COLO668 (cell line): ENCODE measurements around the gene KSR2.

ENCODE experiments used
- DNase-seq: peaks from one replicate; lab custom pipeline; 2025; ENCODE audit not compliant: unreplicated experiment; lab: John Stamatoyannopoulos, UW

KSR2 gene

GRCh38 chr12:117968151-117968789 lies 520 bp downstream of the KSR2 start:
- peak; percentile 17 for DNase-seq

DNA sequence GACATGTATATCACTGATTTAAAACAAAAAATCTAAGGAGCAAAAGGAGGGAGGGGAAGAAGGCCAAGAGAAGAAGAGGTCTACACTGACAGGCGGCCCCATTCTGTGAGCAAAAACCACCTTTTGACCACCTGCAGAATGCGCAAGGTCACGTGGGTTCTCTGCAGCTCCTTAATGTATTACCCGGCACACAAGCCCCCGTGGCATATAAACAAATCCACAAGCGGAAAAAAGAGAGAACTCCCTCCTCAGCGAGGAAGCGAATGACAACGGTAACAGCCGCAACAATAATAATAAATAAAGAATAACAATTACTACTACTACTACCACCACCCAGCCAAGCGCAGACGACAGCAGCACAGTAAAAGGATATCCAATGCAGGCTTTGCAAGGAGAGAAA lies 1.3 kb downstream of the KSR2 start:
- DNase-seq: peak; percentile 48

DNA sequence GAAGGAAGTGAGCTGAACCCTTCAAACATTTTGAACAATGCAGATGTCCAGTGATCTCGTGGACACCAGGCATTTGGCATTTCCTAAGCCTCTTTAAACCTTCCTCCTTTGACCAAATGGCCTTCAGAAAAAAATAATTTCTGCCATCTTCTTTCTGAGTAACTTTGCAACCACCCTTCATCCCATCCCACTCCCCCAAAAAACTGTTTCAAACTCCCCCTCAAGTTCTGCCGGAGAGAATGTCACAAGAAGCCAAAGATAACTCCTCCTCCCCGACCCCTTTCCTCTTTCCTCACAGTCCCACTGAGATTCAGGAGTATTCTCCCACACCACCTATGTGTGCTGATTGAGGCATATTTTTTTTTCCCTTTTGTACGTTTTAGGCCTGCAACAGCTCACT lies 1.7 kb downstream of the KSR2 start:
- DNase-seq: no peak

DNA sequence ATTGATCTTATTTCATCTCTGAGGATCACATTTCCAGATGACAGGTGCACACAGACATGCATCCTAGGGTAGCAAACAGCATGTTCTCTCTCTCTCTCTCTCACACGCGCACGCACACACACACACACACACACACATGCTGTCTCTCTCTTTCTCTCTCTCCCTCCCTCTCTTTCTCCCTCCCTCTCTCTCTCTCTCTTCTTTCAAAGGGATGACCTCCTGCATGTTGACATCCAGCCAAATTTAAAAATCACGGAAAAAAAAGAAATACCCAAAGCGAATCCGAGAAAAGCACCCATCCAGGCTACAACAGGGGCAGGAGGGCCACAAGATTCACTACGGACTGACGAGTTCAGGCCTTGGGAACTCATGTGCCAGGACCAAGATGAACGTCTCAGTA lies 2.3 kb downstream of the KSR2 start:
- peak; percentile 64 for DNase-seq

DNA sequence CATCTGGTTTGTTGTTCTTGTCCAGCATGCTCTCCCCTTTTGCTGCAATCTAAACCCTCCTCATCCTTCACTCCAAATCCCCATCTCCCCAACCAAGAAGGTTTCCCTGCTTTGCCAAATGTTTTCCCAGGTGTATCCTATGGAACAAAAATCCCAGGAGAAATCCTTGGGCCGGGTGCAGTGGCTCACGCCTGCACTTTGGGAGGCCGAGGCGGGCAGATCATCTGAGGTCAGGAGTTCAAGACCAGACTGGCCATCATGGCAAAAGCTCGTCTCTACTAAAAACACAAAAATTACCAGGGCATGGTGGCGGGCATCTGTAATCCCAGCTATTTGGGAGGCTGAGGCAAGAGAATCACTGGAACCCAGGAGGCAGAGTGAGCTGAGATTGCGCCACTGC lies 5.0 kb downstream of the KSR2 start:
- no peak for DNase-seq

DNA sequence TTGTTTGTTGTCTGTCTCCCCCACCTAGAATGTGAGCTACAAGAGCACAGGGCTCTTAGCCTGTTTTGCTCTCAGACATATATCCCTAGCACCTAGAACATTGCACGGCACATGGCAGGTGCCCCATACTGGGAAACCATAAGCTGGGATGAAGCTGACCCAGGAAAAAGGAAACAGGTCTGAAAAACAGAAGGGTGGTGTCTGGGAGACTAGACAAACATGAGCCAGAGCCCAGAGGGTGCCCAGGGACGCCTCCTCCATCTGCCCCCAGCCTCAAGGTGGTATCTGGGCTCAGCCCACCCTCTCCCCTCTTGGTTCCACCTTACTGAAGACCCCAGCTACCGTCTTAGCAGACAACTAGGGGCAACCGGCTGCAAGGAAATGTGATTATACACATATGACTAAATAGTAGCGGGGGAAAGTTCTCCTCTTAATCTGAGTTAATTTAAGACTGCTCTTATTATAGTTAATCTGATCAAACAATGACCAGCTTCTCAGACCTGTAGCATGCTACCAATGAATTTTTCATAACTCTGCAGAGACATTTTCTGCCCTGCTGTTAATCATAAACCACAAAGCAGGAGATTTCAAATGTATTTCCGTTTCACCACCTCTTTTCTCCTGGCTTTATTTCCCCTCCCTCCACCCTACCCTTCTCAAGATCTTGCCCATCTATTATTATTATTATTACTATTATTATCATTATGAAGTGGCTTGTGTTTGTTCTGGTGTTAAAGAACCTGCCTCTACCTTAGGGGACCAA lies 31.9 kb downstream of the KSR2 start:
- DNase-seq: no peak

DNA sequence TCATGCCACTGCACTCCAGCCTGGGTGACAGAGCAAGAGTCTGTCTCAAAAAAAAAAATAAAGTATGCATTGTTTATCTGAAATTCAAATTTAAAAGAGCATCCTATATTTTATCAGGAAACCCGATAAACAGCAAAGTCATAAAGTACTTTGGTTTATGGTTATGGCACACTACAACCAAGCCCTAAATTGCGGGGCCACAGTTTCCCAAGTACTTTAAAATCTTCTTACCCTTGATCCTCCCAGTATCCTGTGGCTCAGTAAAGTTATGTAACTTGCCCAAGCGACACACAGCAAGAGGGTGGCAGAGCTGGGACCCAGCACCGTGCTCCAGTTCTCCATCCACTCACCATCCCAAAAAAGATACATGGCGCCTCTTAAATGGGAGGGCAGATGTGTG lies 35.2 kb downstream of the KSR2 start:
- DNase-seq: no peak

- DNase-seq: no peak
These were observed 42.3 kb downstream of the KSR2 start for GRCh38 chr12:117926391-117926899.

DNA sequence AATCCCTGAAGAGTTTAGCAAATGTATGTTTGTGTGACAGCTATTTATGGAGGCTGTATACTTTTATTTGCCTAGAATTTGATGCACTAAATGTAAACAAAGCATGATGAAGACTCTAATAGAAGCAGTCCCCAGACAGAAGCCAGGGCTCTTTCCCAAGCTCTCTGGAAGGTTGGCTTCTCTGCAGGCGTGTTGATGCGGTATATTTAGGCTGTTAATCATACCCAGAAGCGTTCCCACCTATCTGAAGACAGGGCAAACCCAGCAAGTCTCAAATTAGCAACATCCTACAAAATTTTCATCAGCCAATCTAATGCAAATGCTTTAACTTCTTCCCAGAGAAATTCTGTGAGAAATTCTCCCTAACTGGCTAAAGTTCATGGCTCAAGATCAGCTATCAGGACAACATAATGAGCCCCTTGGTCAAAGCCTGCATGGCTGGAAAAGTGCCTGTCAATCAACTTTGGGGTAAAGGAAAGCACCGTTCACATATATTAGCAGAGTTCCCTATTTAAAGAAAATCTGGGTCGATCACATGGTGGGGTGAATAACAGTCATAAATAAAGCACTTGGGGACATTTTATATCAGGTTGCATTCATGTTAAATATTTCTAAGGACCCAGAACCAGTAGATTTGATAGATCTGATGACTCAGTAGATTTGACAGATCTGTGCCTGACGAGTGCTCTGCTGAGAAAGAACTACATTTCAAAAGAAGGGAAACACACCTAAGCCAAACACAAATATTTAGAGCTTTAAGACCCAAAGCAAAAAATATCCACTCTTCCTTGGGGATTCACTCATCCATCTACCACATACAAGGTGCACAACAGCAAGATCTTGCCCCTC lies 46.6 kb downstream of the KSR2 start:
- DNase-seq: no peak

GRCh38 chr12:117919479-117919878 lies 49.3 kb downstream of the KSR2 start:
- no peak for DNase-seq

- no peak for DNase-seq
These were observed 54.1 kb downstream of the KSR2 start for GRCh38 chr12:117914686-117915085.

DNA sequence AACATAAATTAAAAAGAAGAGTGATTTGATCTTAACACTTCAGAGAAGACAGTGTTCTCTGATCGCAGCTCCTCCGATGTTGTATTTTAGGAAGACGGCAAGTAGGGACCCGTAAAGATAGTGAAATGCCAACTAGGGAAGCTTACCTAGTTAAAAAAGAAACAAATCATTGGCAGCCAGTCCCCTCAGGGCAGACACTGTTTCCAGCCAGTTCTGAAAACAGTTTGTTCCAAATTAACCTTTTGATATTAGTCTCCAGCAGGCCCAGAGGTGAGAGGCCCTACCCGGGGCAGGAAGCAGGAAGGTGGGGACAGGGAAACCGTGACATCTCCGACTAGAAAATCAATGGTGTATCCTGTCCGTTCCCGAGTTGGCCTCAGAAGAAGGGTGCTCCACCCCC lies 56.0 kb downstream of the KSR2 start:
- no peak for DNase-seq

DNA sequence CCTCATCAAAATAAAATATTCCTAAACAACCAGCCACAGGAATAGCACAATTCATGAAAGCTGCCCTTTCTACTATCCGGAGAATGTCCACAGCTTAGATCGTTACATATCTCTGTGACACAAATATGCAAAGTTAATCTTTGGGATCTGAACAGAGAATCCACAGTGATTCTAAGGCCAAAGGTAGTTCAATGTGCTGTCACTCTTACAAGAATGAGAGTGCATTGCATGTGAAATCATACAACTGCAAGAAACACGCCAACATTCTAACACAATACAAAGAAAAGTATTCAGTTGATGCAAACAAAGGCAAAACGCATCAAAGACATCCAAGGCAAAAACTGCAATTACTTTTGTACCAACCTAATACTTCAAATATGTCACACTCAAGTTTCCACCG lies 60.4 kb downstream of the KSR2 start:
- no peak for DNase-seq

GRCh38 chr12:117907108-117907689 lies 61.6 kb downstream of the KSR2 start:
- no peak for DNase-seq

DNA sequence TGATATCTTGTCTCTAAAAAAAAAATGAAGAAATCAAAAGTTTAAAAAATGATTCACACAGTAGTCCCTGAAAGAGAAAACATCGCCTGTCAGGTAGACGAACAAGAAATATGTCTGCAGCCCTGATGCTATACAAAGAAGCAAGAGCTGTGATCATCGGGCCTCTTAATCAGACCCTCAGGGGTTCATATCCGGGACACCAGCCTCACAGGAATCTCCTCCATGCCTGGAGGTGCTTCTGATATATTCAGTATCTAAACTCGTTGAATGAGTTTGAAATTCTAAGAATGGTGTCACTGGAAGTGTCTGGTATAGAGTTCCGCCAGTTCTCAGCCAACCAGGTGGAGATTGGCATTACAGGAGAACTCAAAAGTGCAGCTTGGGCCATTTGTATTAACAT lies 64.7 kb downstream of the KSR2 start:
- no peak for DNase-seq

DNA sequence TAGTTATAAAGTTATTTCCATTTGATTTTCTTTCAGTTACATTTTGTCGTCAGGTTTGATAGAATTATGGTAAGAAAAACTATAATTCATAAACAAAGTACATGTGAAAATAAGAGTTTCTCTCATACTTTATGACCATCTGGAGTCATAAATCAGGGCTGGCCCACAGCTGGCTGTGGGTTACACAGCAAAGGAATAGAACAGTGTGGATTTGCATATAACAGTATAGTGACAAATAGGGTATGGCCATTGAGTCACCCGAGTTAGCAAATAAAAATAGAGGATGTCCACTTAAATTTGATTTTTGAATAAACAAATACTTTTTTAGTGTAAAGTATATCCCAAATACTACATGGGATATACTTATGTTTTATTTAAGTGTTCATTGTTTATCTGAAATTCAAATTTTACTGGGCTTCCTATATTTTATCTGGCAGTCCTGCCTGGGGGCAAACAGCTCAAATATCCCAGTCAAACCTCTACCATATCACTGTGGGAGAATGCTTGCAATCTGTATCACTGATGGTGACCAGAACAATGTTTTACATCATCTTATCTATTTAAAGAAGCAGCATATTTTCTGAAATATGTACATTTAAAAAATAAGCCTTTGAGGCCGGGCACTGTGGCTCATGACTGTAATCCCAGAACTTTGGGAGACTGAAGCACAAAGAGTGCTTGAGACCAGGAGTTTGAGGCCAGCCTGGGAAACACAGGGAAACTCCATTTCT lies 65.5 kb downstream of the KSR2 start:
- no peak for DNase-seq

GRCh38 chr12:117901631-117902030 lies 67.2 kb downstream of the KSR2 start:
- DNase-seq: no peak

GRCh38 chr12:117900561-117900960 lies 68.2 kb downstream of the KSR2 start:
- DNase-seq: no peak

DNA sequence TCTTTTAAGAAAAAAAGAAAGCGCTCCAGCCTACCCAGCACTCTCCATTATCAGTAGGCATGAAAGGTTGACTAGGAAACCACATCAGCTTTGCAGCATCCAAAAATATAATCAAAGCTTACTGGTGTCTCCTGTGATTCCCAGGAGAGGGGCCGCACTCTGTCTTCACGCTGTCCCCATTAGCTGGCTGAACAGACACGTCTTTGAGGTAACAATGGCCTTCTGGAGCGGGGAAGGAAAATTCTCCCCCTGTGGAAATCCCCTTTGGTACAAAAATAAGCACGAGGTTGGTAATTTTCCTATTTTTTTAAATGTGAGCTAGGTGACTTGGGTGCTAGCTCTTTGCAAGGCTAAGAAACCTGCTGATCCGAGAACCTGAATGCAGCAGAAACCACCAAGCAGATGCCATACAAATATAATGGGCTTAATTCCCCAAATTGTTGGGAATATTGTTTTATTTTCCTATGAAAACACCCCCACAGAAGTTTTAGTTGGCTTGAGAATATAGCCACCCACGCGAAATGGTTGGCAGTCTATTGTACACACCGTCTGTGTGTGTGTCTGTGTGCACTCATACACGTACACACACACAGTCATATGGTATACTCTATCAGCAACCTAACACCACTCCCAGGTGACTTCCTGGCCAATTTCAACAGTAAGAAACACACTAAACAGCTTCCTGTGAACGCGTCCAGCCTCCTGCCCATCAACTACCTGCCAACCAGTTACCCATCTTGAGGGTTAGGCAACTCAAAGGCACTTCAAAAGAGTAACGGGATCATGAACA lies 71.2 kb downstream of the KSR2 start:
- no peak for DNase-seq

DNA sequence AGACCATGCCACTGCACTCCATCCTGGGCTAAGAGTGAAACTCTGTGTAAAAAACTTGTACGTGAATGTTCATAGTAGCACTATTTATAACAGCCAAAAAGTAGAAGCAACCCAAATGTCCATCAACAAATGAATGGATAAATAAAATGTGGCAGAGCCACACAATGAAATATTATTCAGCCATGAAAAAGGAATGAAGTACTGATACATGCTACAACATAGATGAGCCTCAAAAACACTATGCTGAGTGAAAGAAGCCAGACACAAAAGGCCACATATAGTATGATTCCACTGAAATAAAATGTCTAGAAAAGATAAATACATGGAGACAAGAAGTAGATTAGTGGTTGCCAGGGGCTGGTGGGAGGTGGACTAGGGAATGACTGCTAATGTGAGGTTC lies 72.8 kb downstream of the KSR2 start:
- no peak for DNase-seq
